ENCODE measurements around the gene BDNF. TPM values are rescaled to one million over a fixed set of nuclear protein-coding genes. Genes with fewer than 3 reads are reported as not detected.

The BDNF gene
- total and polyA plus RNA-seq, 2 of the 8 experiments (the other 6 are each of a cell fraction or from before 2014, with no cell fraction given): 2.4 to 5.4 TPM

DNA sequence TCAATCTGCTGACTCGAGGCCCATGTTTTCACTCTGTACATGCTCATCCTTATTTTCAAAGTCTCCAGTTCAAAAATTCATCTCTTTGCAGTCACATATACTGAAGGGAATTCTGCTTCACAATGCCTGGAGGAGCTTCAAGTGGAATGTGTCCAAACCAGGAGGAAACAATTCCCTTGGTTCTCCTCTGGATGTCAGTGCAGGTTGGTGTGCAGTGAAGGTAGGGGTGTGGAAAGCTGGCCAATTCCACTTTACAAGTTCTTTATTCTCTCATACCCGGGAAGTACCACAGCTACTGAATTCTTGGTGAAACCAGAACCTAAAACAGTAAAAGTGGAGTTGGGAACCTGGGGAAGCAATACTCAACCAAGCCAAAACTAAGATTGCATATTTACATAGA, 57.3 kb downstream of the BDNF start:
- Histone ChIP-seq H3K27ac (ENCODE audit: low read depth, low read length) (no peak overlapping the region), H3K23me2 (ENCODE audit: low read depth, low read length) (no peaks in the 10 kb centered on the region), H3K56ac (replicated peaks; ENCODE audit: insufficient read length, low read depth, low read length) (no peak overlapping the region), H4K91ac (replicated peaks; ENCODE audit: insufficient read length, low read length) (no peak overlapping the region), H3K4ac (replicated peaks; ENCODE audit: insufficient read length, low read depth, low read length) (no peak overlapping the region), H3K4me2 (ENCODE audit: insufficient read depth in 1 of 2, low read depth in 2 of 2, low read length in 2 of 2) (no peak overlapping the region), H3K79me1 (ENCODE audit: low read depth, low read length) (no peaks in the 10 kb centered on the region), H2BK20ac (ENCODE audit: low read length) (no peak overlapping the region), H3K36me3 (ENCODE audit: control insufficient read depth in 2 of 4, insufficient read depth in 4 of 4, low read length in 3 of 4) (no peaks in the 10 kb centered on the region), H4K5ac (ENCODE audit: insufficient read length, low read depth, low read length) (no peak overlapping the region), H4K20me1 (replicated peaks in 1 of 2; ENCODE audit: control insufficient read depth in 1 of 2, insufficient read depth in 2 of 2, low read length in 2 of 2) (no peaks in the 10 kb centered on the region), H3K23ac (ENCODE audit: insufficient read length) (no peak overlapping the region), H3K18ac (ENCODE audit: extremely low read depth, low read length) (no peak overlapping the region), H2BK120ac (replicated peaks; ENCODE audit: low read depth, low read length) (no peak overlapping the region), H3K27me3 (replicated peaks in 1 of 4; ENCODE audit: control insufficient read depth in 3 of 4, extremely low read depth in 1 of 4, insufficient read depth in 3 of 4, low read length in 3 of 4) (no peaks in the 10 kb centered on the region; a peak in 2 of 7 replicates), H2BK12ac (ENCODE audit: low read depth, low read length) (0 out of 2 replicates have a peak overlapping the region, but pooled peaks have one; percentile 2), H3K4me1 (replicated peaks in 1 of 4; ENCODE audit: control insufficient read depth in 3 of 4, insufficient read depth in 4 of 4, low read length in 3 of 4) (peaks cover 0 to 4% (median 2%) of the 10 kb centered on the region in 4 experiments; a peak in 2 of 7 replicates), H2AFZ (ENCODE audit: low read length) (no peak overlapping the region), H3K79me2 (ENCODE audit: control insufficient read depth in 1 of 2, insufficient read depth in 2 of 2, low read length in 2 of 2) (no peaks in the 10 kb centered on the region), H2BK5ac (ENCODE audit: low read depth, low read length) (no peak overlapping the region), H3K9ac (replicated peaks in 1 of 4; ENCODE audit: extremely low read depth in 1 of 4, low read depth in 3 of 4, low read length in 3 of 4) (no peak overlapping the region), H4K8ac (ENCODE audit: extremely low read depth, insufficient read depth, low read length) (no peak overlapping the region), H3K14ac (ENCODE audit: insufficient read length) (no peak overlapping the region), H2AK5ac (ENCODE audit: low read depth, low read length) (no peak overlapping the region), H3K4me3 (ENCODE audit: extremely low read depth in 1 of 4, insufficient read depth in 2 of 4, low read depth in 3 of 4, low read length in 4 of 4) (no peak overlapping the region), H2BK15ac (ENCODE audit: low read length) (no peak overlapping the region), H3K9me3 (ENCODE audit: insufficient read depth in 2 of 2, low read depth in 1 of 2, low read length in 1 of 2) (no peaks in the 10 kb centered on the region)
- DNase-seq (ENCODE audit: low read depth in 1 of 2, low spot score in 2 of 2) (no peak), FAIRE-seq (no peak)
- POLR2A ChIA-PET (ENCODE audit: partially characterized antibody): interaction anchor here (1.0 to 13.4 kb wide), 9 partner anchors 8 to 75 kb away, joined by 3 to 189 read pairs (median 6); no protein-coding TSS in a partner anchor
- CTCF ChIA-PET (ENCODE audit: partially characterized antibody): interaction anchor here (0.7 to 1.7 kb wide), 13 partner anchors 9 to 741 kb away, joined by 3 to 9 read pairs (median 4); no protein-coding TSS in a partner anchor
- WGBS, 2 experiments (ENCODE audit: extremely low coverage in 1 of 2, insufficient coverage in 1 of 2, insufficient read length in 1 of 2, insufficient replicate concordance in 2 of 2, low coverage in 1 of 2, low lambda C conversion rate in 2 of 2, missing lambda C conversion rate in 1 of 2): 98% methylated on average over 2 of the region's 2 CpGs; no CpG with 5 or more reads in 1 of the 2 experiments
- TF ChIP-seq, protein P1, sequence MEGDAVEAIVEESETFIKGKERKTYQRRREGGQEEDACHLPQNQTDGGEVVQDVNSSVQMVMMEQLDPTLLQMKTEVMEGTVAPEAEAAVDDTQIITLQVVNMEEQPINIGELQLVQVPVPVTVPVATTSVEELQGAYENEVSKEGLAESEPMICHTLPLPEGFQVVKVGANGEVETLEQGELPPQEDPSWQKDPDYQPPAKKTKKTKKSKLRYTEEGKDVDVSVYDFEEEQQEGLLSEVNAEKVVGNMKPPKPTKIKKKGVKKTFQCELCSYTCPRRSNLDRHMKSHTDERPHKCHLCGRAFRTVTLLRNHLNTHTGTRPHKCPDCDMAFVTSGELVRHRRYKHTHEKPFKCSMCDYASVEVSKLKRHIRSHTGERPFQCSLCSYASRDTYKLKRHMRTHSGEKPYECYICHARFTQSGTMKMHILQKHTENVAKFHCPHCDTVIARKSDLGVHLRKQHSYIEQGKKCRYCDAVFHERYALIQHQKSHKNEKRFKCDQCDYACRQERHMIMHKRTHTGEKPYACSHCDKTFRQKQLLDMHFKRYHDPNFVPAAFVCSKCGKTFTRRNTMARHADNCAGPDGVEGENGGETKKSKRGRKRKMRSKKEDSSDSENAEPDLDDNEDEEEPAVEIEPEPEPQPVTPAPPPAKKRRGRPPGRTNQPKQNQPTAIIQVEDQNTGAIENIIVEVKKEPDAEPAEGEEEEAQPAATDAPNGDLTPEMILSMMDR (IDR thresholded peaks at IDR 0.05; ENCODE audit: control extremely low read depth in 1 of 3, insufficient read depth in 1 of 3, low read depth in 1 of 3, low read length in 3 of 3): peak in 1 of 3 experiments; percentile 29; a peak in 1 of 4 replicates
- TF ChIP-seq RAD21 (IDR thresholded peaks at IDR 0.05 in 1 of 2, conservative IDR thresholded peaks at IDR 0.05 in 1 of 2; ENCODE audit: low read depth in 2 of 2, low read length in 2 of 2): peak; percentile 50 to 64
- no peak for TF ChIP-seq POLR2AphosphoS5 (IDR thresholded peaks at IDR 0.05; ENCODE audit: low read depth, low read length)
